GM23338 (cell line): ENCODE data around the gene CLEC4E. TPM values are rescaled to one million over a fixed set of nuclear protein-coding genes. Genes with fewer than 3 reads are reported as not detected.

Experiments used
- ATAC-seq: fragments of 200-7000 bp; cut with Tn5 transposase; 3 replicates; pipeline ENCODE4 v1.9.1; 2020
- DNase-seq: peaks from one replicate; pipeline ENCODE4 v3.0.0-alpha.2; 2015; ENCODE audit warnings: low spot score
- H2AFZ ChIP-seq: fragments of 200-600 bp; sonication (generic); 2 replicates; pipeline ENCODE4 v1.8.0; 2016; ENCODE audit warnings: antibody characterized with exemption, mild to moderate bottlenecking, moderate library complexity
- H3F3A ChIP-seq: fragments of 200-600 bp; sonication (generic); replicated peaks from 2 replicates; pipeline ENCODE4 v1.8.0; 2017; ENCODE audit warnings: antibody characterized with exemption, mixed run types, low read depth
- H3K27ac ChIP-seq: fragments of 200-600 bp; sonication (generic); 2 replicates; pipeline ENCODE4 v1.6.1; 2016; ENCODE audit warnings: low read depth
- H3K27me3 ChIP-seq: fragments of 200-600 bp; sonication (generic); 2 replicates; pipeline ENCODE4 v1.8.0; 2016; ENCODE audit warnings: mild to moderate bottlenecking, mixed run types, moderate library complexity; ENCODE audit not compliant: insufficient read depth
- H3K36me3 ChIP-seq: fragments of 200-600 bp; sonication (generic); 2 replicates; pipeline ENCODE4 v1.8.0; 2016; ENCODE audit warnings: mild to moderate bottlenecking; ENCODE audit not compliant: insufficient read depth
- H3K4me1 ChIP-seq: fragments of 200-600 bp; sonication (generic); 2 replicates; pipeline ENCODE4 v1.8.0; 2016; ENCODE audit warnings: mild to moderate bottlenecking, moderate library complexity; ENCODE audit not compliant: insufficient read depth
- H3K4me2 ChIP-seq: fragments of 200-600 bp; sonication (generic); 2 replicates; pipeline ENCODE4 v1.7.1; 2017; ENCODE audit warnings: mixed run types
- H3K4me3 ChIP-seq: fragments of 200-600 bp; sonication (generic); 2 replicates; pipeline ENCODE4 v1.6.1; 2016; ENCODE audit warnings: mixed run types
- H3K79me2 ChIP-seq: fragments of 200-600 bp; sonication (generic); replicated peaks from 2 replicates; pipeline ENCODE4 v1.8.0; 2017; ENCODE audit warnings: mild to moderate bottlenecking; ENCODE audit not compliant: insufficient read depth
- H3K9me2 ChIP-seq: fragments of 200-600 bp; sonication (generic); 2 replicates; pipeline ENCODE4 v1.8.0; 2017; ENCODE audit not compliant: insufficient read depth
- H4K20me1 ChIP-seq: fragments of 200-600 bp; sonication (generic); replicated peaks from 2 replicates; pipeline ENCODE4 v1.8.0; 2017; ENCODE audit warnings: mild to moderate bottlenecking; ENCODE audit not compliant: insufficient read depth
- H3K27ac Mint-ChIP-seq: 2 replicates; pipeline ENCODE4 v1.8.0; 2020; ENCODE audit warnings: inconsistent platforms, mild to moderate bottlenecking, moderate library complexity, mixed read lengths
- H3K27me3 Mint-ChIP-seq: 3 replicates; pipeline ENCODE4 v1.8.0; 2022; ENCODE audit warnings: low read depth, mild to moderate bottlenecking, moderate library complexity, mixed read lengths, inconsistent platforms; ENCODE audit not compliant: insufficient read depth, poor library complexity
- H3K36me3 Mint-ChIP-seq: 3 replicates; pipeline ENCODE4 v1.8.0; 2021; ENCODE audit warnings: low read depth, mild to moderate bottlenecking, inconsistent platforms, moderate library complexity, mixed read lengths
- H3K4me1 Mint-ChIP-seq: 3 replicates; pipeline ENCODE4 v1.8.0; 2020; ENCODE audit warnings: mild to moderate bottlenecking, inconsistent platforms, mixed read lengths
- H3K4me3 Mint-ChIP-seq: 3 replicates; pipeline ENCODE4 v1.8.0; 2021; ENCODE audit warnings: moderate library complexity, mild to moderate bottlenecking, inconsistent platforms, mixed read lengths
- H3K9me3 Mint-ChIP-seq: 3 replicates; pipeline ENCODE4 v1.8.0; 2020; ENCODE audit warnings: moderate library complexity, mild to moderate bottlenecking, inconsistent platforms, mixed read lengths
- CREB1 ChIP-seq: fragments of 250-450 bp; sonication (Bioruptor Pico); IDR thresholded peaks from 2 replicates; pipeline ENCODE4 v1.5.0; 2020; ENCODE audit warnings: low read depth, mild to moderate bottlenecking, moderate library complexity
- CTCF ChIP-seq, 2 experiments: fragments of 200-600 bp in 1 of 2; sonication (generic) in 1 of 2; conservative IDR thresholded peaks; 2 replicates each; pipeline versions ENCODE4 v1.5.1 to v1.6.1; 2016 to 2017; ENCODE audit warnings: antibody characterized with exemption in 2 of 2, low read depth in 2 of 2, mild to moderate bottlenecking in 2 of 2, moderate library complexity in 1 of 2
- ETS1 ChIP-seq: IDR thresholded peaks from 2 replicates; pipeline ENCODE4 v1.6.1; 2016; ENCODE audit warnings: antibody characterized with exemption
- EZH2 ChIP-seq: fragments of 200-600 bp; sonication (generic); IDR thresholded peaks from one replicate; pipeline ENCODE4 v1.8.0; 2017; ENCODE audit warnings: antibody characterized with exemption, mild to moderate bottlenecking, low read depth; ENCODE audit not compliant: unreplicated experiment
- EZH2phosphoT487 ChIP-seq: fragments of 200-600 bp; sonication (generic); IDR thresholded peaks from one replicate; pipeline ENCODE4 v1.8.1; 2018; ENCODE audit warnings: antibody characterized with exemption; ENCODE audit not compliant: unreplicated experiment
- JUNB ChIP-seq: IDR thresholded peaks from one replicate; pipeline ENCODE4 v1.6.1; 2016; ENCODE audit warnings: antibody characterized with exemption; ENCODE audit not compliant: unreplicated experiment
- POLR2AphosphoS5 ChIP-seq: IDR thresholded peaks from 2 replicates; pipeline ENCODE4 v1.6.1; 2016; ENCODE audit warnings: antibody characterized with exemption, low read depth
- STAT1 ChIP-seq: IDR thresholded peaks from one replicate; pipeline ENCODE4 v1.6.1; 2016; ENCODE audit warnings: antibody characterized with exemption; ENCODE audit not compliant: unreplicated experiment
- ZNF114 ChIP-seq: fragments of 250-450 bp; sonication (Bioruptor Pico); IDR thresholded peaks from 2 replicates; pipeline ENCODE4 v1.5.0; 2020; ENCODE audit warnings: mild to moderate bottlenecking, moderate library complexity
- ZNF331 ChIP-seq: fragments of 250-450 bp; sonication (Bioruptor Pico); IDR thresholded peaks from 2 replicates; pipeline ENCODE4 v1.5.0; 2020; ENCODE audit warnings: low read depth, mild to moderate bottlenecking, moderate library complexity
- ZNF462 ChIP-seq: fragments of 250-450 bp; sonication (Bioruptor Pico); IDR thresholded peaks from 2 replicates; pipeline ENCODE4 v1.5.0; 2020; ENCODE audit warnings: mild to moderate bottlenecking, moderate library complexity
- polyA plus RNA-seq: library from polyadenylated mRNA; unstranded; fragments of >200 nt; fragmentation: Nextera tagmentation; extraction: Ambion mirVana; gene quantifications from 2 replicates; pipeline ENCODE4 v1.2.1, GENCODE V29; 2016
- total RNA-seq: library from RNA; depleted of rRNA; stranded (reverse); fragments of >200 nt; shearing (Covaris generic); gene quantifications from 2 replicates; pipeline ENCODE4 v1.2.3, GENCODE V29; 2014

Gene CLEC4E
- total and polyA plus RNA-seq, 2 experiments from 2014 or later, result not detected

- TF ChIP-seq ZNF462 (CRISPR knock-in tag), result no peak
- TF ChIP-seq ZNF114, result no peak
- no peak for TF ChIP-seq CREB1 (CRISPR knock-in tag)
- TF ChIP-seq EZH2, result no peak
- no peak for TF ChIP-seq STAT1
These were observed 15.9 kb upstream of the CLEC4E start (continued) for GRCh38 chr12:8556531-8557097.

GRCh38 chr12:8554451-8555195 is 13.9 kb upstream of the CLEC4E start:
- Histone ChIP-seq H3F3A (no peaks in the 10 kb centered on the region), H2AFZ (no peak overlapping the region), H3K4me1 (no peaks in the 10 kb centered on the region), H3K4me3 (no peak overlapping the region), H3K79me2 (no peaks in the 10 kb centered on the region), H3K4me2 (no peak overlapping the region), H4K20me1 (no peaks in the 10 kb centered on the region), H3K9me2 (peaks cover 4% of the 10 kb centered on the region; the same call in 1 of the 2 replicates), H3K36me3 (no peaks in the 10 kb centered on the region), H3K27me3 (no peaks in the 10 kb centered on the region), H3K27ac (no peak overlapping the region)
- Mint-ChIP-seq H3K27me3 (peaks cover 4% of the 10 kb centered on the region), H3K4me3 (no peak overlapping the region), H3K27ac (peak overlapping the region; percentile 72; the same call in 1 of the 2 replicates), H3K36me3 (no peaks in the 10 kb centered on the region), H3K9me3 (no peaks in the 10 kb centered on the region), H3K4me1 (peaks cover 6% of the 10 kb centered on the region; the same call in 1 of the 3 replicates)
- peak; percentile 55 for DNase-seq
- no peak for ATAC-seq
- TF ChIP-seq STAT1 (no peak), ZNF114 (no peak), CREB1 (CRISPR knock-in tag) (no peak), ETS1 (no peak), JUNB (no peak), ZNF331 (CRISPR knock-in tag) (no peak), EZH2phosphoT487 (no peak), POLR2AphosphoS5 (no peak), EZH2 (no peak), CTCF (conservative IDR thresholded peaks at IDR 0.05; ENCODE audit: low read depth in 2 of 2) (no peak)
